WTC11 (cell line): ENCODE data around the gene DENND5A. TPM values are rescaled to one million over a fixed set of nuclear protein-coding genes. Genes with fewer than 3 reads are reported as not detected.

ENCODE experiments used
- ATAC-seq: fragments of 200-7000 bp; cut with Tn5 transposase; 2 replicates; pipeline ENCODE4 v1.10.0; 2021; ENCODE audit warnings: mild to moderate bottlenecking, moderate library complexity
- CTCF ChIA-PET: fragments of 300-600 bp; sonication (Branson Sonifier 250); formaldehyde crosslinking; loops from one replicate; lab custom pipeline; 2021; ENCODE audit warnings: antibody characterized with exemption; lab: Charles Lee
- POLR2A ChIA-PET: fragments of 350-600 bp; sonication (Branson Sonifier 250); formaldehyde crosslinking; loops from one replicate; lab custom pipeline; 2021; ENCODE audit warnings: antibody characterized with exemption; lab: Charles Lee
- DNase-seq: peaks from one replicate; pipeline ENCODE4 v3.0.0; 2021; ENCODE audit warnings: low spot score
- H3K27ac Mint-ChIP-seq: 2 replicates; pipeline ENCODE4 v1.8.0; 2021; ENCODE audit warnings: mixed read lengths
- H3K27me3 Mint-ChIP-seq: 2 replicates; pipeline ENCODE4 v1.8.0; 2021; ENCODE audit warnings: low read depth, mild to moderate bottlenecking, moderate library complexity, mixed read lengths
- H3K36me3 Mint-ChIP-seq: 2 replicates; pipeline ENCODE4 v1.8.0; 2021; ENCODE audit warnings: mixed read lengths
- H3K4me1 Mint-ChIP-seq: 2 replicates; pipeline ENCODE4 v1.8.0; 2022; ENCODE audit warnings: mixed read lengths
- H3K4me3 Mint-ChIP-seq: 2 replicates; pipeline ENCODE4 v1.8.0; 2021; ENCODE audit warnings: mild to moderate bottlenecking, moderate library complexity, mixed read lengths
- H3K9me3 Mint-ChIP-seq: 2 replicates; pipeline ENCODE4 v1.8.0; 2021; ENCODE audit warnings: mixed read lengths
- ATF2 ChIP-seq: sonication (generic); formaldehyde crosslinking; IDR thresholded peaks from 2 replicates; pipeline ENCODE4 v1.8.1; 2022; ENCODE audit warnings: low read depth, missing genetic modification reagents, borderline replicate concordance
- CBFB ChIP-seq: sonication (generic); formaldehyde crosslinking; IDR thresholded peaks from 2 replicates; pipeline ENCODE4 v1.8.1; 2022; ENCODE audit warnings: mild to moderate bottlenecking, low read depth, missing genetic modification reagents
- CREM ChIP-seq: sonication (generic); formaldehyde crosslinking; IDR thresholded peaks from 2 replicates; pipeline ENCODE4 v1.8.1; 2022; ENCODE audit warnings: mild to moderate bottlenecking, missing genetic modification reagents, moderate library complexity
- E2F4 ChIP-seq: sonication (generic); formaldehyde crosslinking; IDR thresholded peaks from 2 replicates; pipeline ENCODE4 v1.8.1; 2022; ENCODE audit warnings: low read depth, mild to moderate bottlenecking, moderate library complexity, missing genetic modification reagents, borderline replicate concordance
- E2F5 ChIP-seq: sonication (generic); formaldehyde crosslinking; IDR thresholded peaks from 2 replicates; pipeline ENCODE4 v1.8.1; 2022; ENCODE audit warnings: mild to moderate bottlenecking, moderate library complexity, missing genetic modification reagents
- ELF4 ChIP-seq: sonication (generic); formaldehyde crosslinking; IDR thresholded peaks from 2 replicates; pipeline ENCODE4 v1.8.1; 2022; ENCODE audit warnings: low read depth, mild to moderate bottlenecking, moderate library complexity, missing genetic modification reagents
- ESRRA ChIP-seq: sonication (generic); formaldehyde crosslinking; IDR thresholded peaks from 2 replicates; pipeline ENCODE4 v1.8.1; 2022; ENCODE audit warnings: mild to moderate bottlenecking, missing genetic modification reagents, borderline replicate concordance
- HMGXB4 ChIP-seq: sonication (generic); formaldehyde crosslinking; IDR thresholded peaks from 2 replicates; pipeline ENCODE4 v1.8.1; 2023; ENCODE audit warnings: mild to moderate bottlenecking, moderate library complexity, missing genetic modification reagents
- IRF2 ChIP-seq: sonication (generic); formaldehyde crosslinking; IDR thresholded peaks from 2 replicates; pipeline ENCODE4 v1.8.0; 2022; ENCODE audit warnings: low read depth, missing genetic modification reagents, borderline replicate concordance
- JAZF1 ChIP-seq: fragments of 250-450 bp; sonication (Bioruptor Pico); IDR thresholded peaks from 2 replicates; pipeline ENCODE4 v1.9.0; 2021; ENCODE audit warnings: moderate library complexity, mild to moderate bottlenecking, inconsistent platforms
- NFYB ChIP-seq: sonication (generic); formaldehyde crosslinking; conservative IDR thresholded peaks from 2 replicates; pipeline ENCODE4 v1.8.0; 2022; ENCODE audit warnings: low read depth, missing genetic modification reagents
- NR1H2 ChIP-seq: sonication (generic); formaldehyde crosslinking; IDR thresholded peaks from 2 replicates; pipeline ENCODE4 v1.9.0; 2021; ENCODE audit warnings: mild to moderate bottlenecking, moderate library complexity, missing genetic modification reagents
- PRRX2 ChIP-seq: fragments of 250-450 bp; sonication (Bioruptor Pico); IDR thresholded peaks from 2 replicates; pipeline ENCODE4 v1.8.0; 2021; ENCODE audit warnings: mild to moderate bottlenecking
- TCF7 ChIP-seq: sonication (generic); formaldehyde crosslinking; IDR thresholded peaks from 2 replicates; pipeline ENCODE4 v1.8.0; 2022; ENCODE audit warnings: mild to moderate bottlenecking, low read depth, missing genetic modification reagents, moderate library complexity
- ZBTB43 ChIP-seq: sonication (generic); formaldehyde crosslinking; IDR thresholded peaks from 2 replicates; pipeline ENCODE4 v1.8.1; 2023; ENCODE audit warnings: mild to moderate bottlenecking, missing genetic modification reagents
- ZNF423 ChIP-seq: fragments of 250-450 bp; sonication (Bioruptor Pico); IDR thresholded peaks from 2 replicates; pipeline ENCODE4 v2.1.2; 2022; ENCODE audit warnings: mild to moderate bottlenecking, moderate library complexity
- total RNA-seq: library from RNA; stranded (reverse); gene quantifications from 3 replicates; pipeline ENCODE4 v1.2.3, GENCODE V29; 2021
- TF ChIP-seq, protein P1 (sequence below): sonication (generic); formaldehyde crosslinking; IDR thresholded peaks from 2 replicates; pipeline ENCODE4 v1.8.0; 2022; ENCODE audit warnings: mild to moderate bottlenecking, missing genetic modification reagents
- TF ChIP-seq, protein P2 (sequence below): sonication (generic); formaldehyde crosslinking; IDR thresholded peaks from 2 replicates; pipeline ENCODE4 v1.8.1; 2023; ENCODE audit warnings: mild to moderate bottlenecking, missing genetic modification reagents, borderline replicate concordance
- TF ChIP-seq, protein P3 (sequence below): sonication (generic); formaldehyde crosslinking; IDR thresholded peaks from 2 replicates; pipeline ENCODE4 v1.8.0; 2022; ENCODE audit warnings: mild to moderate bottlenecking, missing genetic modification reagents

The DENND5A gene
- total RNA-seq, 1 experiment from 2014 or later: 69.3 TPM

DNA sequence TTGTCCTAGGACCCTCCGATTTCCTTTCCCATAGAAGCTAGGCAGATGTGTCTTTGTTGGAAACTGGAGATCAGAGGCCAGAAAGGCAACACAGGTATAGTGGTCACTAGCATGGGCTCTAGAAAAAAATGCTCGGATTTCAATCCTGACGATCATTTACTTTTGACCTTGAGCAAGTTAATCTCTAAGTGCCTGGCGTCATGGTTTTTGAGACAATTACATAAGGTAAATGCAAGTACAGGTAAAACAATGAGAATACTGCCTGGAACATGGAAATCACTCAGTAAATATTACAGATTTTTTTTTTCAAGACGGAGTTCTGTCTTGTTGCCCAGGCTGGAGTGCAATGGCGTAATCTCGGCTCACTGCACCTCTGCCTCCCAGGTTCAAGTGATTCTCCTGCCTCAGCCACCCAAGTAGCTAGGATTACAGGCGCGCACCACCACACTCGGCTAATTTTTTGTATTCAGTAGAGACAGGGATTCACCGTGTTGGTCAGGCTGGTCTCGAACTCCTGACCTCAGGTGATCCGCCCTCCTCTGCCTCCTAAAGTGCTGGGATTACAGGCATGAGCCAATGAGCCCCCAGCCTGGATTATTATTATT is 1.1 kb upstream of the DENND5A start:
- ATAC-seq (no peak), DNase-seq (no peak)
- H3K4me1 Mint-ChIP-seq: peaks cover 42% of the 10 kb centered on the region
- no peaks in the 10 kb centered on the region; the same call in 1 of the 2 replicates for H3K27me3 Mint-ChIP-seq
- H3K27ac Mint-ChIP-seq: peak overlapping the region; percentile 93
- peak overlapping the region; percentile 74 for H3K4me3 Mint-ChIP-seq
- no peak for TF ChIP-seq ELF4
- no peak for TF ChIP-seq CBFB (CRISPR knock-in tag)
- no peak for TF ChIP-seq IRF2 (CRISPR knock-in tag)
- no peak for TF ChIP-seq NFYB
- no peak for TF ChIP-seq JAZF1 (CRISPR knock-in tag)
- no peak for TF ChIP-seq ZNF423 (CRISPR knock-in tag)
- TF ChIP-seq E2F4: no peak
- no peak for TF ChIP-seq CREM (CRISPR knock-in tag)
- TF ChIP-seq ZBTB43: no peak
- TF ChIP-seq ESRRA: no peak
- TF ChIP-seq, protein P1, sequence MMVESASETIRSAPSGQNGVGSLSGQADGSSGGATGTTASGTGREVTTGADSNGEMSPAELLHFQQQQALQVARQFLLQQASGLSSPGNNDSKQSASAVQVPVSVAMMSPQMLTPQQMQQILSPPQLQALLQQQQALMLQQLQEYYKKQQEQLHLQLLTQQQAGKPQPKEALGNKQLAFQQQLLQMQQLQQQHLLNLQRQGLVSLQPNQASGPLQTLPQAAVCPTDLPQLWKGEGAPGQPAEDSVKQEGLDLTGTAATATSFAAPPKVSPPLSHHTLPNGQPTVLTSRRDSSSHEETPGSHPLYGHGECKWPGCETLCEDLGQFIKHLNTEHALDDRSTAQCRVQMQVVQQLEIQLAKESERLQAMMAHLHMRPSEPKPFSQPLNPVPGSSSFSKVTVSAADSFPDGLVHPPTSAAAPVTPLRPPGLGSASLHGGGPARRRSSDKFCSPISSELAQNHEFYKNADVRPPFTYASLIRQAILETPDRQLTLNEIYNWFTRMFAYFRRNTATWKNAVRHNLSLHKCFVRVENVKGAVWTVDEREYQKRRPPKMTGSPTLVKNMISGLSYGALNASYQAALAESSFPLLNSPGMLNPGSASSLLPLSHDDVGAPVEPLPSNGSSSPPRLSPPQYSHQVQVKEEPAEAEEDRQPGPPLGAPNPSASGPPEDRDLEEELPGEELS (CRISPR knock-in tag): no peak
- CTCF ChIA-PET: interaction anchor here (0.8 to 2.1 kb wide), 5 partner anchors 11 to 240 kb away, joined by 3 to 8 read pairs (median 4); no protein-coding TSS in a partner anchor
- POLR2A ChIA-PET: interaction anchor here (0.8 to 2.7 kb wide), 8 partner anchors 47 to 307 kb away, joined by 3 to 22 read pairs (median 9); partner anchors contain the start of genes TMEM41B and ZNF143
- H3K9me3 Mint-ChIP-seq: peaks cover 3% of the 10 kb centered on the region; the same call in 1 of the 2 replicates
- peaks cover 5% of the 10 kb centered on the region; the same call in 1 of the 2 replicates for H3K36me3 Mint-ChIP-seq

GRCh38 chr11:9264316-9265210 is 587 bp downstream of the DENND5A start:
- H3K36me3 Mint-ChIP-seq: peaks cover 5% of the 10 kb centered on the region; the same call in 1 of the 2 replicates
- no peak for TF ChIP-seq PRRX2 (CRISPR knock-in tag)
- TF ChIP-seq HMGXB4 (CRISPR knock-in tag): peak; percentile 50
- TF ChIP-seq, protein P2, sequence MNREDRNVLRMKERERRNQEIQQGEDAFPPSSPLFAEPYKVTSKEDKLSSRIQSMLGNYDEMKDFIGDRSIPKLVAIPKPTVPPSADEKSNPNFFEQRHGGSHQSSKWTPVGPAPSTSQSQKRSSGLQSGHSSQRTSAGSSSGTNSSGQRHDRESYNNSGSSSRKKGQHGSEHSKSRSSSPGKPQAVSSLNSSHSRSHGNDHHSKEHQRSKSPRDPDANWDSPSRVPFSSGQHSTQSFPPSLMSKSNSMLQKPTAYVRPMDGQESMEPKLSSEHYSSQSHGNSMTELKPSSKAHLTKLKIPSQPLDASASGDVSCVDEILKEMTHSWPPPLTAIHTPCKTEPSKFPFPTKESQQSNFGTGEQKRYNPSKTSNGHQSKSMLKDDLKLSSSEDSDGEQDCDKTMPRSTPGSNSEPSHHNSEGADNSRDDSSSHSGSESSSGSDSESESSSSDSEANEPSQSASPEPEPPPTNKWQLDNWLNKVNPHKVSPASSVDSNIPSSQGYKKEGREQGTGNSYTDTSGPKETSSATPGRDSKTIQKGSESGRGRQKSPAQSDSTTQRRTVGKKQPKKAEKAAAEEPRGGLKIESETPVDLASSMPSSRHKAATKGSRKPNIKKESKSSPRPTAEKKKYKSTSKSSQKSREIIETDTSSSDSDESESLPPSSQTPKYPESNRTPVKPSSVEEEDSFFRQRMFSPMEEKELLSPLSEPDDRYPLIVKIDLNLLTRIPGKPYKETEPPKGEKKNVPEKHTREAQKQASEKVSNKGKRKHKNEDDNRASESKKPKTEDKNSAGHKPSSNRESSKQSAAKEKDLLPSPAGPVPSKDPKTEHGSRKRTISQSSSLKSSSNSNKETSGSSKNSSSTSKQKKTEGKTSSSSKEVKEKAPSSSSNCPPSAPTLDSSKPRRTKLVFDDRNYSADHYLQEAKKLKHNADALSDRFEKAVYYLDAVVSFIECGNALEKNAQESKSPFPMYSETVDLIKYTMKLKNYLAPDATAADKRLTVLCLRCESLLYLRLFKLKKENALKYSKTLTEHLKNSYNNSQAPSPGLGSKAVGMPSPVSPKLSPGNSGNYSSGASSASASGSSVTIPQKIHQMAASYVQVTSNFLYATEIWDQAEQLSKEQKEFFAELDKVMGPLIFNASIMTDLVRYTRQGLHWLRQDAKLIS (CRISPR knock-in tag): no peak
- TF ChIP-seq, protein P3, sequence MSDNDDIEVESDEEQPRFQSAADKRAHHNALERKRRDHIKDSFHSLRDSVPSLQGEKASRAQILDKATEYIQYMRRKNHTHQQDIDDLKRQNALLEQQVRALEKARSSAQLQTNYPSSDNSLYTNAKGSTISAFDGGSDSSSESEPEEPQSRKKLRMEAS (CRISPR knock-in tag): no peak
- no peak for TF ChIP-seq ATF2 (CRISPR knock-in tag)
- peak; percentile 51; the same call in 1 of the 2 replicates for TF ChIP-seq E2F5 (CRISPR knock-in tag)
- TF ChIP-seq TCF7 (CRISPR knock-in tag): no peak
- TF ChIP-seq NR1H2 (CRISPR knock-in tag): no peak
- no peak for TF ChIP-seq CREM (CRISPR knock-in tag)

More at GRCh38 chr11:9264316-9265210, 587 bp downstream of the DENND5A start:
- Mint-ChIP-seq H3K27ac (peak overlapping the region; percentile 25), H3K4me3 (peak overlapping the region; percentile 93), H3K4me1 (peaks cover 50% of the 10 kb centered on the region), H3K27me3 (no peaks in the 10 kb centered on the region; the same call in 1 of the 2 replicates), H3K9me3 (no peaks in the 10 kb centered on the region)
- DNase-seq (peak; percentile 31), ATAC-seq (peak; percentile 15)
- CTCF ChIA-PET: interaction anchor here (1.4 to 2.1 kb wide), 3 partner anchors 10 to 242 kb away, joined by 5 to 8 read pairs (median 7); no protein-coding TSS in a partner anchor
- POLR2A ChIA-PET: interaction anchor here (0.7 to 2.7 kb wide), 12 partner anchors 12 to 342 kb away, joined by 3 to 22 read pairs (median 6); partner anchors contain the start of genes IPO7, TMEM41B and ZNF143
